Activated naive CD4-positive, alpha-beta T cell treated with anti-CD3 and anti-CD28 coated beads, Interleukin-2, amount 50 U/mL, for 72 hours (primary cell): Measurements from ENCODE around the gene EIF4B. TPM values are rescaled to one million over a fixed set of nuclear protein-coding genes. Genes with fewer than 3 reads are reported as not detected.

Source experiments
- ATAC-seq, 2 donors: fragments of 150-1000 bp; cut with Tn5 transposase; 2 replicates each; pipeline ENCODE4 v1.10.0; 2021; ENCODE audit warnings: mild to moderate bottlenecking in 2 of 2, moderate library complexity in 2 of 2
- DNase-seq, 2 donors: peaks; one replicate each; pipeline ENCODE4 v3.0.0; 2021 to 2022; ENCODE audit warnings: low spot score in 2 of 2
- H3K27ac Mint-ChIP-seq, 2 donors: one replicate each; pipeline ENCODE4 v1.8.0; 2022; ENCODE audit warnings: mild to moderate bottlenecking in 2 of 2, mixed read lengths in 2 of 2
- H3K36me3 Mint-ChIP-seq, 2 donors: one replicate each; pipeline ENCODE4 v1.8.0; 2022; ENCODE audit warnings: mixed read lengths in 2 of 2
- H3K9me3 Mint-ChIP-seq, 2 donors: one replicate each; pipeline ENCODE4 v1.8.0; 2022; ENCODE audit warnings: mixed read lengths in 2 of 2
- total RNA-seq, 2 donors: library from RNA; stranded (reverse); gene quantifications; one replicate each; pipeline ENCODE4 v1.2.3, GENCODE V29; 2022

The EIF4B gene
- 1,000 to 10,000 TPM in 1 of 2 donors, 100 to 1,000 TPM in 1; 637 to 1,013 TPM for total RNA-seq

- Mint-ChIP-seq H3K27ac (peak within 1 kb of the TSS; percentile 99), H3K9me3 (no peaks in the 10 kb centered on the region), H3K36me3 (peaks cover 32 to 42% of the 10 kb centered on the region in 2 donors)
- ATAC-seq (peak; percentile 94 to 95), DNase-seq (peak; percentile 98 to 99)
These were observed at the start of gene EIF4B for GRCh38 chr12:53005986-53006809. EIF4B (plus strand) TSS chr12:53006456; CDS start chr12:53006484, 28 bp downstream.

GRCh38 chr12:52956987-52957386 is 49.3 kb upstream of the EIF4B start:
- no peaks in the 10 kb centered on the region for H3K36me3 Mint-ChIP-seq
- DNase-seq (no peak), ATAC-seq (no peak)
- H3K9me3 Mint-ChIP-seq = no peaks in the 10 kb centered on the region
- no peak overlapping the region for H3K27ac Mint-ChIP-seq

- ATAC-seq = no peak
These were observed 41.5 kb upstream of the EIF4B start for GRCh38 chr12:52964556-52965336.

GRCh38 chr12:52965337-52965731 is 40.9 kb upstream of the EIF4B start:
- ATAC-seq (no peak), DNase-seq (no peak)
- Mint-ChIP-seq H3K36me3 (no peaks in the 10 kb centered on the region), H3K9me3 (no peaks in the 10 kb centered on the region), H3K27ac (no peak overlapping the region)

More at GRCh38 chr12:52964556-52965336, 41.5 kb upstream of the EIF4B start:
- no peaks in the 10 kb centered on the region for H3K9me3 Mint-ChIP-seq
- H3K36me3 Mint-ChIP-seq = no peaks in the 10 kb centered on the region
- no peak for DNase-seq
- no peak overlapping the region for H3K27ac Mint-ChIP-seq

- no peaks in the 10 kb centered on the region for H3K36me3 Mint-ChIP-seq
- H3K27ac Mint-ChIP-seq = no peak overlapping the region
- DNase-seq (no peak), ATAC-seq (no peak)
- no peaks in the 10 kb centered on the region for H3K9me3 Mint-ChIP-seq
These were observed 37.0 kb upstream of the EIF4B start for GRCh38 chr12:52969166-52969795.

GRCh38 chr12:52969828-52970569 is 36.3 kb upstream of the EIF4B start:
- no peaks in the 10 kb centered on the region for H3K9me3 Mint-ChIP-seq
- ATAC-seq = no peak
- no peak for DNase-seq
- no peaks in the 10 kb centered on the region for H3K36me3 Mint-ChIP-seq
- no peak overlapping the region for H3K27ac Mint-ChIP-seq

GRCh38 chr12:52971679-52972329 is 34.5 kb upstream of the EIF4B start:
- no peaks in the 10 kb centered on the region for H3K36me3 Mint-ChIP-seq
- no peak for DNase-seq
- no peak for ATAC-seq
- H3K9me3 Mint-ChIP-seq = no peaks in the 10 kb centered on the region
- H3K27ac Mint-ChIP-seq = no peak overlapping the region

- DNase-seq (no peak), ATAC-seq (no peak)
- Mint-ChIP-seq H3K36me3 (no peaks in the 10 kb centered on the region), H3K27ac (no peak overlapping the region), H3K9me3 (no peaks in the 10 kb centered on the region)
These were observed 31.1 kb upstream of the EIF4B start for GRCh38 chr12:52975204-52975603.

- H3K36me3 Mint-ChIP-seq = no peaks in the 10 kb centered on the region
- DNase-seq (no peak), ATAC-seq (no peak)
- H3K9me3 Mint-ChIP-seq = no peaks in the 10 kb centered on the region
- no peak overlapping the region for H3K27ac Mint-ChIP-seq
These were observed 30.3 kb upstream of the EIF4B start for GRCh38 chr12:52975820-52976573.

- DNase-seq (no peak), ATAC-seq (no peak)
- H3K27ac Mint-ChIP-seq = no peak overlapping the region
- no peaks in the 10 kb centered on the region for H3K36me3 Mint-ChIP-seq
- no peaks in the 10 kb centered on the region for H3K9me3 Mint-ChIP-seq
These were observed 29.6 kb upstream of the EIF4B start for GRCh38 chr12:52976574-52977071.

GRCh38 chr12:52977170-52977569 is 29.1 kb upstream of the EIF4B start:
- H3K9me3 Mint-ChIP-seq = no peaks in the 10 kb centered on the region
- no peaks in the 10 kb centered on the region for H3K36me3 Mint-ChIP-seq
- H3K27ac Mint-ChIP-seq = no peak overlapping the region
- ATAC-seq (no peak), DNase-seq (no peak)

GRCh38 chr12:52980096-52980649 is 26.1 kb upstream of the EIF4B start:
- Mint-ChIP-seq H3K9me3 (no peaks in the 10 kb centered on the region), H3K27ac (no peak overlapping the region), H3K36me3 (no peaks in the 10 kb centered on the region)
- ATAC-seq (peak in 1 of 2 donors; percentile 32), DNase-seq (no peak)

- no peaks in the 10 kb centered on the region for H3K9me3 Mint-ChIP-seq
- H3K27ac Mint-ChIP-seq = no peak overlapping the region
- DNase-seq (peak; percentile 77 to 80), ATAC-seq (peak; percentile 94 to 98)
- H3K36me3 Mint-ChIP-seq = no peaks in the 10 kb centered on the region
These were observed 25.4 kb upstream of the EIF4B start for GRCh38 chr12:52980650-52981423.

- no peaks in the 10 kb centered on the region for H3K36me3 Mint-ChIP-seq
- no peaks in the 10 kb centered on the region for H3K9me3 Mint-ChIP-seq
- no peak for DNase-seq
- no peak overlapping the region for H3K27ac Mint-ChIP-seq
- ATAC-seq = no peak
These were observed 22.1 kb upstream of the EIF4B start for GRCh38 chr12:52984136-52984535.
